GM19467 (cell line): ENCODE results near the gene STN1.

Experiments used
- ATAC-seq: cut with Tn5 transposase; IDR thresholded peaks from one replicate; pipeline ENCODE4 v1.9.1; 2021; ENCODE audit warnings: mild to moderate bottlenecking, moderate library complexity; ENCODE audit not compliant: unreplicated experiment

Gene STN1

GRCh38 chr10:103895411-103896186 is 22.4 kb downstream of the STN1 start:
- no peak for ATAC-seq

- ATAC-seq, result no peak
Observed at GRCh38 chr10:103894441-103894864, 23.5 kb downstream of the STN1 start.

- ATAC-seq, result no peak
Observed at GRCh38 chr10:103893817-103894216, 24.2 kb downstream of the STN1 start.

- no peak for ATAC-seq
Observed at GRCh38 chr10:103892181-103892580, 25.8 kb downstream of the STN1 start.

GRCh38 chr10:103890688-103891087 is 27.3 kb downstream of the STN1 start:
- no peak for ATAC-seq

GRCh38 chr10:103890194-103890658 is 27.8 kb downstream of the STN1 start:
- ATAC-seq, result no peak

- no peak for ATAC-seq
Observed at GRCh38 chr10:103889121-103889720, 28.8 kb downstream of the STN1 start.

GRCh38 chr10:103888113-103888841 is 29.7 kb downstream of the STN1 start:
- ATAC-seq, result peak; percentile 62

- no peak for ATAC-seq
Observed at GRCh38 chr10:103885617-103886016, 32.4 kb downstream of the STN1 start.

GRCh38 chr10:103884681-103885139 is 33.3 kb downstream of the STN1 start:
- ATAC-seq, result no peak

- ATAC-seq, result no peak
Observed at GRCh38 chr10:103882285-103883007, 35.5 kb downstream of the STN1 start.

GRCh38 chr10:103881416-103882284 is 36.3 kb downstream of the STN1 start:
- ATAC-seq, result no peak

- no peak for ATAC-seq
Observed at GRCh38 chr10:103879831-103880230, 38.2 kb downstream of the STN1 start.

GRCh38 chr10:103879409-103879808 is 38.6 kb downstream of the STN1 start:
- no peak for ATAC-seq

- ATAC-seq, result no peak
Observed at GRCh38 chr10:103877861-103878260, 40.1 kb downstream of the STN1 start.

GRCh38 chr10:103876155-103876554 is 41.8 kb downstream of the STN1 start:
- no peak for ATAC-seq

GRCh38 chr10:103874730-103875129 is 43.3 kb downstream of the STN1 start:
- ATAC-seq, result no peak

GRCh38 chr10:103872137-103872931 is 45.6 kb downstream of the STN1 start:
- ATAC-seq, result no peak

- ATAC-seq, result no peak
Observed at GRCh38 chr10:103871006-103871405, 47.0 kb downstream of the STN1 start.
